ENCODE data around the gene NPAS2.

The NPAS2 gene

GRCh38 chr2:100953406-100954043, 133.6 kb downstream of the NPAS2 start:
- H3K27ac ChIP-seq (ENCODE audit: low read depth in 2 of 2, low read length in 2 of 2): no peak overlapping the region
- no peak overlapping the region for H3K9ac ChIP-seq (ENCODE audit: low read depth in 1 of 2, low read length in 2 of 2)
- peaks cover 3 to 4% of the 10 kb centered on the region in 2 donors for H3K36me3 ChIP-seq (ENCODE audit: control insufficient read depth in 2 of 2, insufficient read depth in 2 of 2, low read length in 2 of 2)
- H3K4me1 ChIP-seq (ENCODE audit: control insufficient read depth in 2 of 2, insufficient read depth in 2 of 2, low read length in 2 of 2): no peaks in the 10 kb centered on the region
- no peak overlapping the region for H3K4me3 ChIP-seq (ENCODE audit: low read length in 2 of 2)
- no peaks in the 10 kb centered on the region for H3K9me3 ChIP-seq (ENCODE audit: control insufficient read depth in 2 of 2, low read length in 2 of 2)
- no peaks in the 10 kb centered on the region for H3K27me3 ChIP-seq (ENCODE audit: control insufficient read depth in 2 of 2, insufficient read depth in 2 of 2, low read length in 2 of 2)

- Histone ChIP-seq H3K4me1 (ENCODE audit: control insufficient read depth in 2 of 2, insufficient read depth in 2 of 2, low read length in 2 of 2) (no peaks in the 10 kb centered on the region), H3K9ac (ENCODE audit: low read depth in 1 of 2, low read length in 2 of 2) (no peak overlapping the region), H3K9me3 (ENCODE audit: control insufficient read depth in 2 of 2, low read length in 2 of 2) (no peaks in the 10 kb centered on the region), H3K27ac (ENCODE audit: low read depth in 2 of 2, low read length in 2 of 2) (no peak overlapping the region), H3K27me3 (ENCODE audit: control insufficient read depth in 2 of 2, insufficient read depth in 2 of 2, low read length in 2 of 2) (no peaks in the 10 kb centered on the region), H3K4me3 (ENCODE audit: low read length in 2 of 2) (no peak overlapping the region), H3K36me3 (ENCODE audit: control insufficient read depth in 2 of 2, insufficient read depth in 2 of 2, low read length in 2 of 2) (peaks cover 3 to 4% of the 10 kb centered on the region in 2 donors)
Measured at GRCh38 chr2:100954044-100954420, 134.1 kb downstream of the NPAS2 start.

DNA sequence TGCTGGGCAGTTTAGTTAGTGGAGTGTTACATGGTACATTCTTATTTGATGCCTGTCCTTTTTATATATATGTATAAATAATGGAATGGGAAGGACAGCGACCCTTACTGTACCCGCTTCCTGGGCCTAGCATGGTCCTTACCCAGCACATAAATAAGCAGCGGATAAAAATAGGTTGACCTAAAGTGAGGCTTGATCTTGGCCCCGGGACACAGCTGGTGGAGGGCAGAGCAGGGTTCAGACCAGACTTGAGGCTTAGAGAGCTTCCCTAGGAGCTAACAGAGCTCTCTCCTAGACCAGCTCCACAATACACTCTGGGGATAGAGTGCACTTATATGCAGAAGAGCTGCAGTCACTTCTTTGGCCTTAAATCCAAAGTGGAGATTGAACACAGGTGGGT, 135.3 kb downstream of the NPAS2 start:
- Histone ChIP-seq H3K27ac (ENCODE audit: low read depth in 2 of 2, low read length in 2 of 2) (no peak overlapping the region), H3K9ac (ENCODE audit: low read depth in 1 of 2, low read length in 2 of 2) (no peak overlapping the region), H3K9me3 (ENCODE audit: control insufficient read depth in 2 of 2, low read length in 2 of 2) (no peaks in the 10 kb centered on the region), H3K4me3 (ENCODE audit: low read length in 2 of 2) (no peak overlapping the region), H3K4me1 (ENCODE audit: control insufficient read depth in 2 of 2, insufficient read depth in 2 of 2, low read length in 2 of 2) (no peaks in the 10 kb centered on the region), H3K36me3 (ENCODE audit: control insufficient read depth in 2 of 2, insufficient read depth in 2 of 2, low read length in 2 of 2) (peaks cover 0 to 3% of the 10 kb centered on the region in 2 donors), H3K27me3 (ENCODE audit: control insufficient read depth in 2 of 2, insufficient read depth in 2 of 2, low read length in 2 of 2) (no peaks in the 10 kb centered on the region)

DNA sequence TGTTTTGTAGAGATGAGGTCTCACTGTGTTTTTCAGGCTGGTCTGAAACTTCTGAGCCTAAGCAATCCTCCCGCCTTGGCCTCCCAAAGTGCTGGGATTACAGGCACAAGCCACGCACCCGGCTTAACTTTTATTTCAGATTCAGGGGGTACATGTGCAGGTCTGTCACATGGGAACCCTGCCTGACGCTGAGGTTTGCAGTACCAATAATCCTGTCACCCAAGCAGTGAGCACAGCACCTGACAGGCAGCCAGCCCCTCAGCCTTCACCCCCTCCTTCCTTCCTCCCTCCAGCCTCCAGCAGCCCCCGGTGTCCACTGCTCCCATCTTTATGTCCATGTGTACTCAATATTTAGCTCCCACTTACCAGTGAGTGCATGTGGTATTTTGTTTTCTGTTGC, 136.1 kb downstream of the NPAS2 start:
- Histone ChIP-seq H3K9me3 (ENCODE audit: control insufficient read depth in 2 of 2, low read length in 2 of 2) (no peaks in the 10 kb centered on the region), H3K27me3 (ENCODE audit: control insufficient read depth in 2 of 2, insufficient read depth in 2 of 2, low read length in 2 of 2) (no peaks in the 10 kb centered on the region), H3K36me3 (ENCODE audit: control insufficient read depth in 2 of 2, insufficient read depth in 2 of 2, low read length in 2 of 2) (peaks cover 0 to 3% of the 10 kb centered on the region in 2 donors), H3K9ac (ENCODE audit: low read depth in 1 of 2, low read length in 2 of 2) (no peak overlapping the region), H3K27ac (ENCODE audit: low read depth in 2 of 2, low read length in 2 of 2) (no peak overlapping the region), H3K4me1 (ENCODE audit: control insufficient read depth in 2 of 2, insufficient read depth in 2 of 2, low read length in 2 of 2) (no peaks in the 10 kb centered on the region), H3K4me3 (ENCODE audit: low read length in 2 of 2) (no peak overlapping the region)

DNA sequence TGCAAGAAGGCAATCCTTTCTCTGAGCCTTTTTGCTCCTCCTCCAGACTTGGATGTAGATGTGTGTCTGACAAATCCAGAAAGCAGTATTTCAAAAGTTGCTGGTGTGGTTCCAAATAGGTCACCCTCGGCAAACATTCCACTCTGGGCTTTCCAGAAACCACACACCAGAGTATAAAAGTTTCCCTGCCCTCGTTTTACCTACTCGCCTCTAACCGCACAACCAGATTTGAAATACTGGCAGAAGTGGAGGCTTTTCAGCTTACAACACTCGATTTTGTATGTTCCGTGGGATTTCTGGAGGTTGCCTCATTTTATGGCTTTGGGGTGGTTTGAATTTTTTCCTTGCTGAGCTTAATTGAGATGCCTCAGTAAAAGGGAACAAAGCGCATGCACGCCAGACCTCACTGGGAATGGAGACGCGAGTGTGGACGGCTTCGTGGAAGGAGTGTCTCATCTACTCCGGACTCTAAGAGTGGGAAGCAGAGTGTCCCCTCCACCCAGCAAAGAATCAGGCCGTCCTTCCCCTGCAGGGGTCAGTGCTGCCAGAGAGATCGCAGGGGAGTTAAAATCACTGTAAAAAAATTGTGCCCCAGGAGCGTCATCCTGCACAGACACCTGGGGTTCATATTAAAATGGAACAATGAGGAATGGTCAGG, 138.2 kb downstream of the NPAS2 start:
- Histone ChIP-seq H3K9ac (ENCODE audit: low read depth in 1 of 2, low read length in 2 of 2) (no peak overlapping the region), H3K27me3 (ENCODE audit: control insufficient read depth in 2 of 2, insufficient read depth in 2 of 2, low read length in 2 of 2) (no peaks in the 10 kb centered on the region), H3K27ac (ENCODE audit: low read depth in 2 of 2, low read length in 2 of 2) (no peak overlapping the region), H3K4me1 (ENCODE audit: control insufficient read depth in 2 of 2, insufficient read depth in 2 of 2, low read length in 2 of 2) (no peaks in the 10 kb centered on the region), H3K9me3 (ENCODE audit: control insufficient read depth in 2 of 2, low read length in 2 of 2) (no peaks in the 10 kb centered on the region), H3K4me3 (ENCODE audit: low read length in 2 of 2) (no peak overlapping the region), H3K36me3 (ENCODE audit: control insufficient read depth in 2 of 2, insufficient read depth in 2 of 2, low read length in 2 of 2) (peaks cover 0 to 3% of the 10 kb centered on the region in 2 donors)

- Histone ChIP-seq H3K4me1 (ENCODE audit: control insufficient read depth in 2 of 2, insufficient read depth in 2 of 2, low read length in 2 of 2) (no peaks in the 10 kb centered on the region), H3K9me3 (ENCODE audit: control insufficient read depth in 2 of 2, low read length in 2 of 2) (no peaks in the 10 kb centered on the region), H3K27me3 (ENCODE audit: control insufficient read depth in 2 of 2, insufficient read depth in 2 of 2, low read length in 2 of 2) (no peaks in the 10 kb centered on the region), H3K27ac (ENCODE audit: low read depth in 2 of 2, low read length in 2 of 2) (no peak overlapping the region), H3K4me3 (ENCODE audit: low read length in 2 of 2) (no peak overlapping the region), H3K9ac (ENCODE audit: low read depth in 1 of 2, low read length in 2 of 2) (no peak overlapping the region), H3K36me3 (ENCODE audit: control insufficient read depth in 2 of 2, insufficient read depth in 2 of 2, low read length in 2 of 2) (peaks cover 0 to 3% of the 10 kb centered on the region in 2 donors)
Measured at GRCh38 chr2:100959225-100959880, 139.4 kb downstream of the NPAS2 start.

DNA sequence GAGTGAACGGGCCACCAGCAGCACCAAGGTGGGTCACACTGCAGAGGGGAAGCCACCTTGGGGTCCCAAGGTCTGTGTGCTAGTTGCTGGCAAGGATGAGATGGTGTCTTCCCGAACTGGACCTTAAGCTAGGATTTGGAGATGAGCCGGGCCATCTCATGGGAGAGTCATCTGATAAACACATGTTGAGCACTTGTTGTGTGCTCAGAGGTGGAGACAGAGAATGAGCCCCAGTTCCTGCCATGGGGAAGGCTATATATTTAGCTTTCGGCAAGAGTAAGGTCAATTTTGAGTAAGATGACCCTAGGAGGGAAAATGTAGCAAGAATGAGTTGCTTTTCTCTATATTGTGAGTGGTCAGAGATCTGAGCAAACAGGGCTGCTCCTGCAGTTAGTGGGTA, 140.7 kb downstream of the NPAS2 start:
- Histone ChIP-seq H3K27ac (ENCODE audit: low read depth in 2 of 2, low read length in 2 of 2) (no peak overlapping the region), H3K4me3 (ENCODE audit: low read length in 2 of 2) (no peak overlapping the region), H3K9me3 (ENCODE audit: control insufficient read depth in 2 of 2, low read length in 2 of 2) (no peaks in the 10 kb centered on the region), H3K9ac (ENCODE audit: low read depth in 1 of 2, low read length in 2 of 2) (no peak overlapping the region), H3K27me3 (ENCODE audit: control insufficient read depth in 2 of 2, insufficient read depth in 2 of 2, low read length in 2 of 2) (no peaks in the 10 kb centered on the region), H3K4me1 (ENCODE audit: control insufficient read depth in 2 of 2, insufficient read depth in 2 of 2, low read length in 2 of 2) (no peaks in the 10 kb centered on the region), H3K36me3 (ENCODE audit: control insufficient read depth in 2 of 2, insufficient read depth in 2 of 2, low read length in 2 of 2) (peaks cover 0 to 3% of the 10 kb centered on the region in 2 donors)

DNA sequence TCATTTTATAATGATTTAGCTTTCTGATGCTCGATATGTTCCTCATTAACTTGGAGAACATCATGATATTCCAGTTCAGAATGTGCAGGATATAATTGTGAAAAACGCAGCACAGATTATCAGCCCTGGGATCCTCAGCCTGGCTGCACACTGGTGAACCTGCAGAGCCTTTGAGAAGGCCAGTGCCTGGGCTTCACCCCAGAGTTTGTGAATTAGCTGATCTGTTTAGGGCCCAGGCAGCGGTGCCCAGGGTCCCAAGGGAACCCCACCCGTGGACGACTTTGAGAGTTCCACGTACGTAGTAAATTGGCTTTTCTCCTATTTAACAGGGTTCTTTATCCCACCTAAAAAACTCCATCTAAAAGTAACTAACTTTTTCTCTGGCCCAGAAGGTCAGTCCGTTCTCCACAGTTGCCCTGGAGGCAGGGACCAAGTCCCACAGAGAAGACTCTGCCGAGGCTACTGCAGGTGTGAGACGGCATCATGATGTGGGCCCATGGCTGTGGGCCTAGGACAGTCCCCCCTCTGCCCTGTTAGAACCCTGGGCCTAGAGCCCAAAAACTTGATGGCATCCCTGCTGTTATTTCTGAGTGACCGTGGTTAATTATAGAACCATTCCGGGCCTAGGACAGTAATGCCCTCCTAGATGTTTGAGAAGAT, 142.6 kb downstream of the NPAS2 start:
- Histone ChIP-seq H3K9ac (ENCODE audit: low read depth in 1 of 2, low read length in 2 of 2) (no peak overlapping the region), H3K36me3 (ENCODE audit: control insufficient read depth in 2 of 2, insufficient read depth in 2 of 2, low read length in 2 of 2) (no peaks in the 10 kb centered on the region), H3K4me1 (ENCODE audit: control insufficient read depth in 2 of 2, insufficient read depth in 2 of 2, low read length in 2 of 2) (no peaks in the 10 kb centered on the region), H3K27ac (ENCODE audit: low read depth in 2 of 2, low read length in 2 of 2) (no peak overlapping the region), H3K4me3 (ENCODE audit: low read length in 2 of 2) (no peak overlapping the region), H3K27me3 (ENCODE audit: control insufficient read depth in 2 of 2, insufficient read depth in 2 of 2, low read length in 2 of 2) (no peaks in the 10 kb centered on the region), H3K9me3 (ENCODE audit: control insufficient read depth in 2 of 2, low read length in 2 of 2) (no peaks in the 10 kb centered on the region)

DNA sequence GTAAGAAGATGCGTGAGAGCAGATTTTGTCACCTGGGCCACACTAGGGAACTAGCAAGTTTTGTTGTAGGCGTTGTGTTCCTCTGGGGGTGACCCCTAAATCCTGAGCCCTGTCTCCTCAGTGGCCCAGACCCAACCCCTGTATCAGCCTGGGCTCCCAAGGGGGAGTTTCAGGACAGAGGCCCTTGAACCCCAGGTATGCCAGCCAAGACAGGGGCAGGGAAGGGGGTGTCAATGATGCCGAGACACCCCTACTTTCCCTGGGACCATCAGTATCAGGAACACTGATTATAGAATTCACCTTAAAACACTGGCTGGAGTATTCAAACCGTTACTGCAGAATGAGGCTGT, 143.1 kb downstream of the NPAS2 start:
- peaks cover 0 to 1% of the 10 kb centered on the region in 2 donors for H3K36me3 ChIP-seq (ENCODE audit: control insufficient read depth in 2 of 2, insufficient read depth in 2 of 2, low read length in 2 of 2)
- no peaks in the 10 kb centered on the region for H3K4me1 ChIP-seq (ENCODE audit: control insufficient read depth in 2 of 2, insufficient read depth in 2 of 2, low read length in 2 of 2)
- H3K9ac ChIP-seq (ENCODE audit: low read depth in 1 of 2, low read length in 2 of 2): no peak overlapping the region
- no peak overlapping the region for H3K4me3 ChIP-seq (ENCODE audit: low read length in 2 of 2)
- H3K27ac ChIP-seq (ENCODE audit: low read depth in 2 of 2, low read length in 2 of 2): no peak overlapping the region
- no peaks in the 10 kb centered on the region for H3K27me3 ChIP-seq (ENCODE audit: control insufficient read depth in 2 of 2, insufficient read depth in 2 of 2, low read length in 2 of 2)
- H3K9me3 ChIP-seq (ENCODE audit: control insufficient read depth in 2 of 2, low read length in 2 of 2): no peaks in the 10 kb centered on the region

DNA sequence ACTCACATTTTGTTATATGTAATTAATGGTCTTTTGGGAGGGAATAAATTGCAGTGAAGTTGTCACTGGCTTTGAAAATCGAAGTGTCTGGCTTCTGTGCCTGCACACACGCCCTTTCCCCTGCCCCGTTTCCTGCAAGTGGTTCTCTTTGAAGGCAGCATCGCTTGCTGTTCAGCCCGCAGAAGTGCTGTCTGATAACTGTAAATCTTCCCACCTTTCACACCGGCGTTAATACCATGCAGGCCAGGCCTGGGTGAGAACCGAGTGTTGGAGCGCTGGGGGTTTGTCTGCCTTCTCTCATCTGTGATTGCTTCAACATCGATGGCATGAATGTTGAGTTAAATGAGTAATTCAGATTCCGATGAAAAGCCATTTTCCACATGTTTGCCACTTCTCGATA, 144.3 kb downstream of the NPAS2 start:
- Histone ChIP-seq H3K9me3 (ENCODE audit: control insufficient read depth in 2 of 2, low read length in 2 of 2) (no peaks in the 10 kb centered on the region), H3K4me3 (ENCODE audit: low read length in 2 of 2) (no peak overlapping the region), H3K4me1 (ENCODE audit: control insufficient read depth in 2 of 2, insufficient read depth in 2 of 2, low read length in 2 of 2) (no peaks in the 10 kb centered on the region), H3K27ac (ENCODE audit: low read depth in 2 of 2, low read length in 2 of 2) (no peak overlapping the region), H3K9ac (ENCODE audit: low read depth in 1 of 2, low read length in 2 of 2) (no peak overlapping the region), H3K36me3 (ENCODE audit: control insufficient read depth in 2 of 2, insufficient read depth in 2 of 2, low read length in 2 of 2) (peaks cover 0 to 5% of the 10 kb centered on the region in 2 donors), H3K27me3 (ENCODE audit: control insufficient read depth in 2 of 2, insufficient read depth in 2 of 2, low read length in 2 of 2) (no peaks in the 10 kb centered on the region)
